NCI-H2196 treated with DMSO at 0.1 percent for 48 hours (cell line): ENCODE results near the gene TRHDE.
"Not testable (repeated sequence)": the region's sequence is repeated elsewhere in the genome, so short reads cannot be mapped to it uniquely, and the experiment has no call there.

Source experiments
- DNase-seq: peaks from one replicate; lab custom pipeline; 2025; ENCODE audit not compliant: unreplicated experiment; lab: John Stamatoyannopoulos, UW

Gene TRHDE

GRCh38 chr12:72605975-72606374 is 333.8 kb downstream of the TRHDE start:
- no peak for DNase-seq

DNA sequence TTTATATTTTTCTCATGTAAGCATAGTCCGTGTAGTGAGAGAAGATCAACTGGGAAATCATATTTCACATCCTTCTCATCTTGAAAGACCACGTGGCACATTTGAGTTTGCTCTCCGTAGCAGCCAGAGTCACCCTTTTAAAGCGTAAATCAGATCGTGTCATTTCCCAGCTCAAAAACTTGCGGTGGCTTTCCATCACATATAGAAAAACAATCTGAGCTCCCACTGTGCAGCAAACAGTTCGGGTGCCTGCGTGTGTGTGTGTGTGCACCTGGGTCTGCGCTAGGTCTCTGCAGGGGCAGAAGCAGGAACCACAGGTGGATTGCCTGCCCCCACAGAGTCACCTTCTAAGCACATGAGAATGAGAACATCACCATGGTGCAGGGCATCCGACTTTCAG is 338.2 kb downstream of the TRHDE start:
- DNase-seq, result no peak

DNA sequence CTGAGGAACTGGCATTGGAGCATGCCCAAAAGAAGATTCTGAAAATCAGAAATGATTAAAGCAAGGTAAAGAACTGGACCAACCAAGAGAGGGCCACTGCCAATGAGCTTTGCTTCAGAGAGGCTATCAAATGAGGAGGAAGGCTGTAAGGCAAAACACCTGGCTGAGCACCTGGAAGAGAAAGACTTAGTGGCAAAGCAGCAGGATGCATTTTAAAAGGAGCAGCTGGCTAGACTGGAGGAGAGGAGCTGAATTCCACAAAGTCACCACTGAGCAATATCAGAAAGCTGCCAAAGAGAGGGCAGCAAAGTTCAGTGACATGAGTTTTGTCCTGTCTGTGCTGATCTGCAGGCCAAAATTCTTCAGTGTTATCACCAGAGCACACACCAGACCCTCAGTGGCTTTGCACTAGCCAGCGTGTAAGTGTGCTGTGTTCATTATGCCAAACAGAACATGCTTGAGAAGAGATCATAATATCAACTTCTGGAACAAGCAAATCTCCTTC is 338.7 kb downstream of the TRHDE start:
- no peak for DNase-seq

DNA sequence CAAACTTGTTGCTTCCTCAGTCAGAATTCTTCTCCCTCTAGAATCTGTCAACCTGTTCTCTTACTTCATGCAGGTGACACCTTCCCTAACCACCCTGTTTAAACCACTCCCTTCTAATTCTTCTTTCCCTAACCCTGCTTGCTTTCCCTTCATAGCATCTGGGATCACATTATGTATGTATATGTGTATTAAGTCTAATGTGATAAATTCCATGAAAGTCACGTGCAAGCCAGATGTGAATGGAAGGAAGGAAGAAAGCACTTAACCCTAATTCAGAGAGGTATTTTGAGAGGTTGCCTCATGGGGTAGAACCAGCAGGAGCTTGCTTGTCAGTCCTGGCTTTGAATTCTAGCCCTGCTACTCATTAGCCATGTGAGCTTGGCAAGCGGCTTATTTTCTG is 340.0 kb downstream of the TRHDE start:
- DNase-seq, result no peak

DNA sequence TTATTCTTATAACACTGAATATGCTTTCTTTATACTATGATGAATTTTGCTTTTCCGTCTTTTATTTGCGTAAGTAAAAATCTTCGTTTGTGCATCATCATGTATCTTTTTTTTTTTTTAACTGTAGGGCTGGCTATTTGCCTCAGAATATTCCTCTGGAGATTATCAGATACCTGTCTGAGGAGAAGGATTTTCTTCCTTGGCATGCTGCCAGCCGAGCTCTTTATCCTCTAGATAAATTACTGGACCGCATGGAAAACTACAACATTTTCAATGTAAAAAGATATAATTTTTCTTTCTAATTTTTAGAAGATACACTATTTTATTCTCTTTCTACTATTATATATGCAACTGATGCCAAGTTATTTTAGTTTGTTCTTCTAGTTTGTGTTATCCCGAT is 346.6 kb downstream of the TRHDE start:
- DNase-seq, result no peak

GRCh38 chr12:72622556-72622955 is 350.4 kb downstream of the TRHDE start:
- DNase-seq, result no peak

DNA sequence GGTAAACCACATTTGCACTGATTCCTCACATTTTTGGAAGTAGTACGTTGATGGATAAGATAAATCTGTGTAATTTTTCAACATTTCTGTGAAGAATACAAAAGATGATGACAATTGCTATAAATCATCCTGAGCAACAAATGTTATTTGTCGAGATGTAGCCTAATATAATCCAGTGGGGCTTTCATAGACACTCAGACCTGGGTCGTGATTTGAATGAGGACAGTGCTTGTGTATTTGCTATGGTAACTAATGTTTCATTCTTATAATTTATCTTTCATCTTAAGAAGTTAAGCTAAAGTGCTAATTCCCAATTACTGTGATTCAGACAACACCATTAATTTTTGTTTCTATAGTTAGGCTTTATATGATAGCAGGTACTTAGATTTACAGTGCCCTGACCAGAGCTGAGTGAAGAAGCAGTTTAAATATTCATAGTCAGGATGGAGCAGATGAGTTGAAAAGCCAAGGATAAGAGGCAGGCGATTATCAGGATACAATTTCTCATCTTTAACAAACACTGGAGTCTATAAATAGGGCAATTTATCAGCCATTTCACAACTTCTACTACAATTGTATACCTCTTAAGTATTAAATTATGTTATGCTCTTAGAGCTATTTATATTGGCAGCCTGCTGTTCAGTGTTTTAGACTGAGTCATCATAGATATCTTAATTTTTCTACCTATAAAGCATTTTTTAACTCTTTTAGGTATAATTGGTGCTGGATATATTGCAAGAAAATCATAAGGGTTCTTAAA is 359.9 kb downstream of the TRHDE start:
- no peak for DNase-seq

DNA sequence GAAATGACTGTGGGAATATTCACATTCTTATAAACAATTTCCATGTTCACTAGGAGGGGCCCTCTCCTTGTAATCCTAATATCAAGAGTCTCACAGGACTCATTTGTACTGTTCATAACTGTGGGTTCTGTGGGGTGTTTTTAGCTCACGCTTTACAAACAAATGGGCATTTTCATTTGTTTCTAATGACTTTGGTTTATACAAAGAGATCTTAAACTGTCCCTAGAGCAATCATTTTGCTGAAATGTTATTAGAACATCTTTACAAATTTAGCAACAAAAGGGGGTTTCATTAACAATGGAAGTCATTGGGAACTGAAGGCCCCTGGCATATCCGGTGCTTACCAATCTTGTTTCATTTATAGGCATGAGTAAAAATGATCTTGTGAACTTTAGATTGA is 370.5 kb downstream of the TRHDE start:
- no peak for DNase-seq

DNA sequence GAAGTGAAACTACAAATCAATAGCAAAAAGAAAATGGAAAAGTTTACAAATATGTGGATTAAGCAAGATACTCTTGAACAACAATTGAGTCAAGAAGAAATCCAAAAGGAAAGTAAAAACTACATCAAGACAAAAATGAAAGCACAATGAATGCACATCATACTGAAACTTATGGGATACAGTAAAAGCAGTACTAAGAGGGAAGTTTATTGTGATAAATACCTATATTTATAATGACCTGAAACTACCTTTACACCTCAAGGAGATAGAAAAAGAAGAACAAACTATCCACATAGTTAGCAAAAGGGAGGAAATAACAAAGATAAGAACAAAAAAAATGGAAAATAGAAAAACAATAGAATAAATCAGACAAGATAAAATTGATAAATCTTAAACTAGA is 375.0 kb downstream of the TRHDE start:
- DNase-seq, result no peak

DNA sequence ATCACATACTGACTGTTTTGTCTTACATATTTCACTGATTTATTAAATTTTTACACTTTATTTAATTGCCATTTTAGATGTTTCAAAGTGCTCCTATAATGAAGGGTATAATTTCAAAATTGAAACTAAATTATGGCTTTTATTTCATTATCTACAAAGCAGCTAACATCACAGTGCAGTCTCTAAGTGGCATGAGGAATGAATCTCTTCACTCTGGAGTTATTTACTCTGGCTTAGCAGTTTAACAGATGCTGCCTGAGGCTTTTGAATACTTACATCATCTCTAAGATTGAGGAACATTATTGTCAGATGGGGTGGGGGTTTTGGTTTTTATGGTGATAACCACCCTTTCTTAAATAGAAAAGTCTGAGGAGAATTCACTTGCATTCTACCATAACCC is 386.4 kb downstream of the TRHDE start:
- DNase-seq, result no peak

DNA sequence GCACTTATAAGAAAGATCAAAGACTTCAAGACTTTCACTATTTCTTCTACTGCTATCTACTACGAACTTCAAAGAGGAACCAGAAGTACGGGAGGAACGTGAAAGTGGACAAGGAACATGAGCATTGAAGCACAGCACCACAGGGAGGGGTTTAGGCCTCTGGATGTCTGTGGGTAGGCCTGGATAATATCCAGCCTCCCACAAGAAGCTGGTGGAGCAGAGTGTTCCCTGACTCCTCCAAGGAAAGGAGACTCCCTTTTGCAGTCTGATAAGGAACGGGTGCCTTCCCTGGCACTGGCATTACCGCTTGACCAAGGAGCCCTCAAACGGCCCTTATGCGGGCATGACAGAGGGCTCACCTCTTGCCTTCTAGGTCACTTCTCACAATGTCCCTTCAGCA is 388.0 kb downstream of the TRHDE start:
- DNase-seq, result not testable (repeated sequence)

- DNase-seq, result no peak
Measured at GRCh38 chr12:72673853-72674252, 401.7 kb downstream of the TRHDE start.

GRCh38 chr12:72676556-72676955 is 404.4 kb downstream of the TRHDE start:
- no peak for DNase-seq

- DNase-seq, result no peak
Measured at GRCh38 chr12:72677139-72677538, 405.0 kb downstream of the TRHDE start.

DNA sequence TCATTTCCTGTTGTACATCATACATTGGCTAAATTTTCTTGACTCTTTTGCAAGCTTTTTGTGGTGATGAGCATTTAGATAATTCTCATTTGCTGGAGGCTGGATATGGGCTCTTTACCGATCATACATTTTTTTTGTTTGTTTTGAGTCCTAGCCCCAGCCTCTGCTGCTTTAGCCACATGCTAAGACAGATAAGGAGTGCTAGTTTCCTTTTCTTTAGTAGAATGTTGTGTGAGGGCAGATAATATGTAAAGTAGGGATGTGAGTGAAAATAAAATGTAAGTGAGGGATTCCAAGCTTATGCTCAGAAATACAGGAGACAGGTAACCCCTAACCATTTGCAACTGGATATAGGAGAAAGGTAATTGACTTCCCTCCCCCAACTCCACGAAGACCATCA is 405.7 kb downstream of the TRHDE start:
- no peak for DNase-seq

- no peak for DNase-seq
Measured at GRCh38 chr12:72679147-72679757, 407.1 kb downstream of the TRHDE start.

DNA sequence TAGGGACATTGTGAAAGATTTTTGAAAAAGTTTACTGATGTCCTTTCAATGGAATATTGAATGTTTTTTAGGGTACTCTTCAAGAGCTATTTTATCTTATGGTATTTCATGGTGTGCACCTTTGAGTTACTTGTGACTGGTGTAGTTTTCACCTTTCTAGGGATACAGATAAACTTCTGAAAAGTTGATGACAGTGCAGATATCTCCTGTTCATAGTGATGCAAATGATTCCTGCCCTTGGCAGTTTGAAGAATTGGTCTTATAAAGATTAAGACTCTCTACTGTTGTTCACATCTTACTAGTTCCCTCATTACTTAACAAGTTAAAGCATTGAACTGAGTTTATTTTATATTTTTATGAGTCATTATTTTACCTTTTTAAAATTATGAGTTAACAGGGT is 408.9 kb downstream of the TRHDE start:
- no peak for DNase-seq

- DNase-seq, result no peak
Measured at GRCh38 chr12:72684491-72684890, 412.3 kb downstream of the TRHDE start.

- DNase-seq, result no peak
Measured at GRCh38 chr12:72692338-72692737, 420.2 kb downstream of the TRHDE start.

GRCh38 chr12:72694193-72694592 is 422.0 kb downstream of the TRHDE start:
- no peak for DNase-seq

DNA sequence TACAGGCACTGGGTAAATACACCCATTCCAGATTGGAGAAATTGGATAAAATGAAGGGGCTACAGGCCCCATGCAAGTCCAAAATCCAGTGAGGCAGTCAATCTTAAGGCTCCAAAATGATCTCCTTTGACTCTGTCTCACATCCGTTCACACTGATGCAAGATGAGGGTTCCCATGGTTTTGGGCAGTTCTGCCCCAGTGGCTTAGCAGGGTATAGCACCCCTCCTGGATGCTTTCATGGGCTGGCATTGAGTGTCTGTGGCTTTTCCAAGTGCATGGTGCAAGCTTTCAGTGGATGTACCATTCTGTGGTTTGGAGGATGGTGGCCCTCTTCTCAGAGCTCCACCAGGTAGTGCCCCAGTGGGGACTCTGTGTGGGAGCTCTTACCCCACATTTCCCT is 427.2 kb downstream of the TRHDE start:
- DNase-seq, result no peak

DNA sequence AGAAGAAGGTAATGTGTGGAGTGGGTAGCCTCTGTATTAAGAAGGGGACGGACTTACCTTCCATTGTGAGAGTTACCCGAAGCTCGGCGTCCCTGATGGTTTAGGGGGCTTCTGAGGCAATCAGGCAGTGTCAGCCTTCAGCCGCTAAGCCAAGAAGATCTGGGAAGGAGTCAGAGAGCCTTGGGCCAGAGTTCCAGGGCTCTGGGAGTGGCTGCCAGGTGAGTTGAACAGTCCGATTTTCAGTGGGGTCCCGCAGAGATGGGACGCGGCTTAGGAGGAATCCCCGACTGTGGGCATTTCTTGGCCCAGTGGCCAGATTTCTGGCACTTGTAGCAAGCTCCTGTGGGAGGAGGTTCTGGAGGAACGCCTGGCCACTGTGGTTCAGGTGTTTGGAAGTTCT is 439.9 kb downstream of the TRHDE start:
- not testable (repeated sequence) for DNase-seq

DNA sequence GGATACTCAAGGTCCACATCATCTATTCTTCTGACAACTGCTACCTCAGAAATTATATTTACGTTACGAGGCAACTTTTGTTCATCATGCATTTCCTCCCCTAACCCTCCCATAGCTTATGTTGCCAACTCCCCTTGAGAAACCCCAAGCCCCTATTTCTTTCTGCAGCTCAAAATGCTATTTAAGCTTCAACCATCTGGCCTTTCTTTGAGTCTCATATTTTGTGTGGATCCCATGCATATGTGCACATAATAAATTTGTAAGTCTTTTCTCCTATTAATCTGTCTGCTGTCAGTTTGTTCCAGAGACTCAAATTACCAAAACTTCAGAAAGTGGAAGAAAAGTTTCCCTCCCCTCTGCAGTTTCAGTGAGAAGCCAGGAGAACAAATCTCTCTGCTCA is 444.1 kb downstream of the TRHDE start:
- DNase-seq, result no peak
